Adrenal gland (tissue), 5 donors: ENCODE results near the gene SMIM1.

Experiments used
- CTCF ChIP-seq, 6 experiments: fragments of 450-650 bp in 4 of 6; fragments of 200-600 bp in 2 of 6; sonication (generic) in 1 of 6; IDR thresholded peaks; 1 replicate in 5 of 6; 2 replicates in 1 of 6; pipeline versions ENCODE4 v1.5.1 to v1.8.0; 2016 to 2021; ENCODE audit warnings: antibody characterized with exemption in 6 of 6, mild to moderate bottlenecking in 2 of 6, moderate library complexity in 1 of 6
- POLR2A ChIP-seq, 2 donors: fragments of 450-650 bp; IDR thresholded peaks; one replicate each; pipeline ENCODE4 v1.6.1; 2017; ENCODE audit warnings: antibody characterized with exemption in 2 of 2, mild to moderate bottlenecking in 2 of 2, moderate library complexity in 1 of 2
- donor health status: DM: no; HTN: no; CAD: no.

- TF ChIP-seq POLR2A (IDR thresholded peaks at IDR 0.05) (no peak), CTCF (IDR thresholded peaks at IDR 0.05) (no peak)
These were observed 39.3 kb upstream of the SMIM1 start for GRCh38 chr1:3733094-3733882.
